MM.1S (cell line): ENCODE results near the gene ZGPAT.

Experiments
- EZH2phosphoT487 ChIP-seq: fragments of 300-600 bp; sonication (generic); IDR thresholded peaks from 2 replicates; pipeline ENCODE4 v1.6.1; 2018; ENCODE audit warnings: antibody characterized with exemption, low read length
- TF ChIP-seq, protein P1 (sequence below): fragments of 300-600 bp; sonication (generic); IDR thresholded peaks from 2 replicates; pipeline ENCODE4 v1.5.1; 2016; ENCODE audit warnings: antibody characterized with exemption, low read length, mixed read lengths

DNA sequence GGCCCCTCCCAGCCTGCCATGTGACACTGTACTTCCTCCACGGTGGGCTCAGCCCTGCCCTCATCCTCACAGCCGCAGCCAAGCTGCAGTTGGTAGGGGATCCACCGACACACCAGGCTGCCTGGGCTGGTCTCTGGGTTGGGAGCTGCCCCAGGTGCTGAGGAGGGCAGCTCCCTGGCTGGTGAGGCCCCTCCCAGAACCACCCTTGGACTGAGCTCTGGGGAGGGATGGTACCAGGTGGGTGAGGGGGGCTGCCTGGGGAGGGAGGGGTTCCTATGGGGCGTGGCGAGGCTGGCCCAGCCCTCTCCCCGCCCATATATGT is 11.6 kb upstream of the ZGPAT start:
- TF ChIP-seq, protein P1, sequence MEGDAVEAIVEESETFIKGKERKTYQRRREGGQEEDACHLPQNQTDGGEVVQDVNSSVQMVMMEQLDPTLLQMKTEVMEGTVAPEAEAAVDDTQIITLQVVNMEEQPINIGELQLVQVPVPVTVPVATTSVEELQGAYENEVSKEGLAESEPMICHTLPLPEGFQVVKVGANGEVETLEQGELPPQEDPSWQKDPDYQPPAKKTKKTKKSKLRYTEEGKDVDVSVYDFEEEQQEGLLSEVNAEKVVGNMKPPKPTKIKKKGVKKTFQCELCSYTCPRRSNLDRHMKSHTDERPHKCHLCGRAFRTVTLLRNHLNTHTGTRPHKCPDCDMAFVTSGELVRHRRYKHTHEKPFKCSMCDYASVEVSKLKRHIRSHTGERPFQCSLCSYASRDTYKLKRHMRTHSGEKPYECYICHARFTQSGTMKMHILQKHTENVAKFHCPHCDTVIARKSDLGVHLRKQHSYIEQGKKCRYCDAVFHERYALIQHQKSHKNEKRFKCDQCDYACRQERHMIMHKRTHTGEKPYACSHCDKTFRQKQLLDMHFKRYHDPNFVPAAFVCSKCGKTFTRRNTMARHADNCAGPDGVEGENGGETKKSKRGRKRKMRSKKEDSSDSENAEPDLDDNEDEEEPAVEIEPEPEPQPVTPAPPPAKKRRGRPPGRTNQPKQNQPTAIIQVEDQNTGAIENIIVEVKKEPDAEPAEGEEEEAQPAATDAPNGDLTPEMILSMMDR, result no peak
- TF ChIP-seq EZH2phosphoT487, result no peak
